ENCODE results near the gene PTPRN2. TPM values are rescaled to one million over a fixed set of nuclear protein-coding genes. Genes with fewer than 3 reads are reported as not detected.
"Not testable (repeated sequence)": the region's sequence is repeated elsewhere in the genome, so short reads cannot be mapped to it uniquely, and the experiment has no call there.

PTPRN2 gene
- total and polyA plus RNA-seq, 2 donors, result 1.7 to 1.9 TPM

DNA sequence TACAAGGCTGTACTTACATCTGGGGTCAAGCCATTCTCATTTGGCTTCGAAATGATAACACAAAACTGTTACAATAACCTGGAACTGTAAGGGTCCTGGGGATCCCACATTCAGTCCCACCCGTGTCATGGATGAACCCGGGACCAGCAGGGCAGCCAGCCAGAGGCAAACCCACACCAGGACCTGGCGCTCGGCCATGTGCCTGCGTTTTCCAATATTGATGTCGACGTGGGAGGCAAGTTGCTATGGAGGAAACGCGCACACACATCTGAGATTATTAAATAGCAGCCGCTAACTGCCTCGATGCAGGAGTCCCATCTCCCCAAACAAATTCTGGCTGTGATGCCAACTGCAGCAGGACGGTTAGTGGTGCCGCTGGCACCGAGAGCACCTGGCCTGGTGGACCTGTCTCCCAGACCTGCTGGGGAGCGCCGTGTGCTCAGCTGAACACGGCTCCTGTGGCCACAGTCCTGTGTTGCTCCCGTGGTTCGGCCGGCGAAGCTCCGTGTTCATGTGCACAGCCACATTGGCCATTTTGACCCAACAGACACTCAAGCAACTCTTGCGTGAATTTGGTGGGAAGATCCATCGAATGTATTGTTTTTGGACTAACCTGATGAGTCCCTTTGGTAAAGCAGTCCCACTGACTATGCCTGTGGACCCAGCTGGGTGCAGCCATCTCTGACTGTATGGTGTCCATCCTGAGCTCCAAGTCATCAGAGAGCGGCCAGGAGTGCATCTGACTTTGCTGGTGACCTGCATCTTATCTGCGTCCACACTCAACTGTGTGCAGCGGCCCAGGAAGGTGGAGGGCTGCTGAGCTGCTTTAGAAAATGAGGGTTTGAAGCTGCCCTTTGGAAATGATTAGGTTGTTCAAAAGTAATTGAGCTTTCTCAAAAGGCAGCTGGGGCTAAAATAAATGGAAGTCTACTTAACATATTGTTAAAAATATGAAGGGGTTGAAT lies 852.7 kb downstream of the PTPRN2 start:
- peaks cover 0 to 29% of the 10 kb centered on the region in 2 donors for H3K27me3 ChIP-seq (ENCODE audit: control insufficient read depth in 2 of 2, insufficient read depth in 1 of 2, low read length in 1 of 2)
- H3K4me3 ChIP-seq (ENCODE audit: low read length in 2 of 2), result no peak overlapping the region
- no peak overlapping the region for H3K27ac ChIP-seq (ENCODE audit: low read depth in 1 of 2, low read length in 1 of 2)
- no peaks in the 10 kb centered on the region for H3K9me3 ChIP-seq (ENCODE audit: control insufficient read depth in 2 of 2, insufficient read depth in 1 of 2, low read length in 1 of 2)
- no peaks in the 10 kb centered on the region for H3K36me3 ChIP-seq (ENCODE audit: control insufficient read depth in 2 of 2, insufficient read depth in 2 of 2, low read length in 1 of 2)
- DNase-seq (ENCODE audit: low read depth in 6 of 9, low spot score in 9 of 9), result no peak
- WGBS, result 95% methylated on average over 28 of the region's 28 CpGs
- H3K4me1 ChIP-seq (ENCODE audit: control insufficient read depth in 2 of 2, insufficient read depth in 2 of 2, low read length in 2 of 2), result no peaks in the 10 kb centered on the region

GRCh38 chr7:157733760-157734395 lies 853.7 kb downstream of the PTPRN2 start:
- H3K9me3 ChIP-seq (ENCODE audit: control insufficient read depth in 2 of 2, insufficient read depth in 1 of 2, low read length in 1 of 2); H3K4me3 ChIP-seq (ENCODE audit: low read length in 2 of 2); H3K4me1 ChIP-seq (ENCODE audit: control insufficient read depth in 2 of 2, insufficient read depth in 2 of 2, low read length in 2 of 2); H3K36me3 ChIP-seq (ENCODE audit: control insufficient read depth in 2 of 2, insufficient read depth in 2 of 2, low read length in 1 of 2); DNase-seq (ENCODE audit: low read depth in 6 of 9, low spot score in 9 of 9); H3K27ac ChIP-seq (ENCODE audit: low read depth in 1 of 2, low read length in 1 of 2): not testable (repeated sequence)
- H3K27me3 ChIP-seq (ENCODE audit: control insufficient read depth in 2 of 2, insufficient read depth in 1 of 2, low read length in 1 of 2), result peaks cover 0 to 26% of the 10 kb centered on the region in 2 donors
- 98% methylated on average over 33 of the region's 33 CpGs for WGBS

GRCh38 chr7:157731126-157731525 lies 856.5 kb downstream of the PTPRN2 start:
- 79% methylated on average over 13 of the region's 13 CpGs for WGBS
- Histone ChIP-seq H3K27ac (ENCODE audit: low read depth in 1 of 2, low read length in 1 of 2) (no peak overlapping the region), H3K4me3 (ENCODE audit: low read length in 2 of 2) (no peak overlapping the region), H3K27me3 (ENCODE audit: control insufficient read depth in 2 of 2, insufficient read depth in 1 of 2, low read length in 1 of 2) (peaks cover 0 to 17% of the 10 kb centered on the region in 2 donors), H3K4me1 (ENCODE audit: control insufficient read depth in 2 of 2, insufficient read depth in 2 of 2, low read length in 2 of 2) (no peaks in the 10 kb centered on the region), H3K36me3 (ENCODE audit: control insufficient read depth in 2 of 2, insufficient read depth in 2 of 2, low read length in 1 of 2) (no peaks in the 10 kb centered on the region), H3K9me3 (ENCODE audit: control insufficient read depth in 2 of 2, insufficient read depth in 1 of 2, low read length in 1 of 2) (no peaks in the 10 kb centered on the region)
- DNase-seq (ENCODE audit: low read depth in 6 of 9, low spot score in 9 of 9), result no peak

DNA sequence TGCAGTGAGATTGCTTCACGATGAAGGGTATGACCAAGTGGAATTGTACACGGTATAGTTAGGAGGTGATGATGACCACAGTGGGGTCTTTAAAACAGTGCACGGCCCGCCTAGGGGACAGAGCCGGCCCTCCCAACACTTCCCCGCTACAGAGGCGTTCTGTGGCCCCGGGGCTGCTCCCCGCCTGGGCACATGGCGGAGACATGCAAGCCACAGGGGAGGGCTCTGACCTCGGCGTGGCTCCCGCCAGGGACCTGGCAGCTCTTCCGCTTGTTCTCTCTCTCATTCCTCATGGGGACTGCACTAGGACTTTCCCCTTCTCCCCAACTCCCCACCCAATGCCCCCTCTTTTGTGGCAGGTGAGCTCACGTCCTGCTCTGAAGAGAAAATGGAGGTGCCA lies 857.0 kb downstream of the PTPRN2 start:
- H3K4me3 ChIP-seq (ENCODE audit: low read length in 2 of 2), result no peak overlapping the region
- 85% methylated on average over 15 of the region's 15 CpGs for WGBS
- peaks cover 0 to 15% of the 10 kb centered on the region in 2 donors for H3K27me3 ChIP-seq (ENCODE audit: control insufficient read depth in 2 of 2, insufficient read depth in 1 of 2, low read length in 1 of 2)
- no peak overlapping the region for H3K27ac ChIP-seq (ENCODE audit: low read depth in 1 of 2, low read length in 1 of 2)
- no peaks in the 10 kb centered on the region for H3K9me3 ChIP-seq (ENCODE audit: control insufficient read depth in 2 of 2, insufficient read depth in 1 of 2, low read length in 1 of 2)
- no peaks in the 10 kb centered on the region for H3K36me3 ChIP-seq (ENCODE audit: control insufficient read depth in 2 of 2, insufficient read depth in 2 of 2, low read length in 1 of 2)
- no peaks in the 10 kb centered on the region for H3K4me1 ChIP-seq (ENCODE audit: control insufficient read depth in 2 of 2, insufficient read depth in 2 of 2, low read length in 2 of 2)
- DNase-seq (ENCODE audit: low read depth in 6 of 9, low spot score in 9 of 9), result no peak

DNA sequence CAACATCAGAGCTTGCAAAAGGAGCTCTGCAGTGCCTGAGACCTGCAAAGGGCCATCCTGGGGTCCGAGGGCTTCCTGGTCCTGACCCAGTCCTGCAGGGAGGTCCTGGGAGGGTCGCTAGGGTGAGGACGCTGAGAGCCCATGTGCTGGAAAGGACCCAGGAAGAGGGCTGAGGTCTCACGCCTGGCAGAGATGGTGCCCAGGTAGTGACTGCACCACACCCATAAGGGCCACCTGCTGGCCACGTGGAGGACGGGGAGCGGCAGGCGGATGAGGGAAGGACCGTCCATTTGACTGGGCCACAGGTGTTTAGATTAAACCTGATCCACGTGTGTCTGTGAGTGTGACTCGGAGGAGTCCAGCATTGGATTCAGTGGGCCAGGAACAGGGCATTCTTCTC lies 858.1 kb downstream of the PTPRN2 start:
- Histone ChIP-seq H3K9me3 (ENCODE audit: control insufficient read depth in 2 of 2, insufficient read depth in 1 of 2, low read length in 1 of 2) (no peaks in the 10 kb centered on the region), H3K36me3 (ENCODE audit: control insufficient read depth in 2 of 2, insufficient read depth in 2 of 2, low read length in 1 of 2) (no peaks in the 10 kb centered on the region), H3K27ac (ENCODE audit: low read depth in 1 of 2, low read length in 1 of 2) (no peak overlapping the region), H3K27me3 (ENCODE audit: control insufficient read depth in 2 of 2, insufficient read depth in 1 of 2, low read length in 1 of 2) (peaks cover 0 to 17% of the 10 kb centered on the region in 2 donors), H3K4me1 (ENCODE audit: control insufficient read depth in 2 of 2, insufficient read depth in 2 of 2, low read length in 2 of 2) (no peaks in the 10 kb centered on the region), H3K4me3 (ENCODE audit: low read length in 2 of 2) (no peak overlapping the region)
- 79% methylated on average over 11 of the region's 11 CpGs for WGBS
- no peak for DNase-seq (ENCODE audit: low read depth in 6 of 9, low spot score in 9 of 9)

- Histone ChIP-seq H3K4me3 (ENCODE audit: low read length in 2 of 2) (no peak overlapping the region), H3K27ac (ENCODE audit: low read depth in 1 of 2, low read length in 1 of 2) (no peak overlapping the region), H3K4me1 (ENCODE audit: control insufficient read depth in 2 of 2, insufficient read depth in 2 of 2, low read length in 2 of 2) (no peaks in the 10 kb centered on the region), H3K9me3 (ENCODE audit: control insufficient read depth in 2 of 2, insufficient read depth in 1 of 2, low read length in 1 of 2) (no peaks in the 10 kb centered on the region), H3K36me3 (ENCODE audit: control insufficient read depth in 2 of 2, insufficient read depth in 2 of 2, low read length in 1 of 2) (no peaks in the 10 kb centered on the region), H3K27me3 (ENCODE audit: control insufficient read depth in 2 of 2, insufficient read depth in 1 of 2, low read length in 1 of 2) (peaks cover 0 to 23% of the 10 kb centered on the region in 2 donors)
- WGBS, result 89% methylated on average over 21 of the region's 21 CpGs
- no peak for DNase-seq (ENCODE audit: low read depth in 6 of 9, low spot score in 9 of 9)
These were observed 859.5 kb downstream of the PTPRN2 start for GRCh38 chr7:157727964-157728615.

GRCh38 chr7:157726764-157727163 lies 860.9 kb downstream of the PTPRN2 start:
- 92% methylated on average over 9 of the region's 9 CpGs for WGBS
- Histone ChIP-seq H3K4me3 (ENCODE audit: low read length in 2 of 2) (no peak overlapping the region), H3K4me1 (ENCODE audit: control insufficient read depth in 2 of 2, insufficient read depth in 2 of 2, low read length in 2 of 2) (no peaks in the 10 kb centered on the region), H3K27me3 (ENCODE audit: control insufficient read depth in 2 of 2, insufficient read depth in 1 of 2, low read length in 1 of 2) (peaks cover 0 to 23% of the 10 kb centered on the region in 2 donors), H3K36me3 (ENCODE audit: control insufficient read depth in 2 of 2, insufficient read depth in 2 of 2, low read length in 1 of 2) (no peaks in the 10 kb centered on the region), H3K9me3 (ENCODE audit: control insufficient read depth in 2 of 2, insufficient read depth in 1 of 2, low read length in 1 of 2) (no peaks in the 10 kb centered on the region), H3K27ac (ENCODE audit: low read depth in 1 of 2, low read length in 1 of 2) (no peak overlapping the region)
- no peak for DNase-seq (ENCODE audit: low read depth in 6 of 9, low spot score in 9 of 9)

DNA sequence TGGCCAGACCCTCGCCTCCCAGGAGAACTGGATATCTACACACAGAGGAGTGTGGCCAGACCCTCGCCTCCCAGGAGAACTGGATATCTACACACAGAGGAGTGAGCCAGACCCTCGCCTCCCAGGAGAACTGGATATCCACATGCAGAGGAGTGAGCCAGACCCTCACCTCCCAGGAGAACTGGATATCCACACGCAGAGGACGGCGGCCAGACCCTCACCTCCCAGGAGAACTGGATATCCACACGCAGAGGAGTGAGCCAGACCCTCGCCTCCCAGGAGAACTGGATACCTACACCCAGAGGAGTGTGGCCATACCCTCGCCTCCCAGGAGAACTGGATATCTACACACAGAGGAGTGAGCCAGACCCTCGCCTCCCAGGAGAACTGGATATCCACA lies 862.3 kb downstream of the PTPRN2 start:
- H3K4me1 ChIP-seq (ENCODE audit: control insufficient read depth in 2 of 2, insufficient read depth in 2 of 2, low read length in 2 of 2); H3K9me3 ChIP-seq (ENCODE audit: control insufficient read depth in 2 of 2, insufficient read depth in 1 of 2, low read length in 1 of 2); H3K4me3 ChIP-seq (ENCODE audit: low read length in 2 of 2); H3K36me3 ChIP-seq (ENCODE audit: control insufficient read depth in 2 of 2, insufficient read depth in 2 of 2, low read length in 1 of 2); DNase-seq (ENCODE audit: low read depth in 6 of 9, low spot score in 9 of 9); H3K27ac ChIP-seq (ENCODE audit: low read depth in 1 of 2, low read length in 1 of 2): not testable (repeated sequence)
- WGBS, result 81% methylated on average over 10 of the region's 10 CpGs
- peaks cover 0 to 21% of the 10 kb centered on the region in 2 donors for H3K27me3 ChIP-seq (ENCODE audit: control insufficient read depth in 2 of 2, insufficient read depth in 1 of 2, low read length in 1 of 2)

DNA sequence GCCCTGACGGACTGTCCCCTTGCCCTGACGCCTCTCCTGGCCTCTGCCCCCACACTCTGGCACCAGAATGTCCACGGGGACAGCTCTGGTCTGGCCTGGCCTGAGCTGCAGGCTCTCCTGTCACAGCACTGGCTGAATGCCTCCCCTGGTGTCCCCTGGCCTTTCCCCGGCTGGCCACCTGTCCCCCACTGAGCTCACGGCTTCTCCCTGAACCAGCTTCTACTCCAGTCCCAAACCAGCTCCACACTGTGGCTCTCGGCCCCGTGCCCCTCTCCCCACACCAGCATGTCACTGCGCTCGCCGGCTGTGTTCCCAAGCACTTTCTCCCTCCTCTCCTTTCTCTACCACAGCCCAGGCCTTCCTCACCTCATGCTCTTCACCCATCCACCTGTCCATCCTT lies 864.4 kb downstream of the PTPRN2 start:
- DNase-seq (ENCODE audit: low read depth in 6 of 9, low spot score in 9 of 9), result no peak
- Histone ChIP-seq H3K27me3 (ENCODE audit: control insufficient read depth in 2 of 2, insufficient read depth in 1 of 2, low read length in 1 of 2) (peaks cover 0 to 14% of the 10 kb centered on the region in 2 donors), H3K9me3 (ENCODE audit: control insufficient read depth in 2 of 2, insufficient read depth in 1 of 2, low read length in 1 of 2) (no peaks in the 10 kb centered on the region), H3K36me3 (ENCODE audit: control insufficient read depth in 2 of 2, insufficient read depth in 2 of 2, low read length in 1 of 2) (no peaks in the 10 kb centered on the region), H3K27ac (ENCODE audit: low read depth in 1 of 2, low read length in 1 of 2) (no peak overlapping the region), H3K4me3 (ENCODE audit: low read length in 2 of 2) (no peak overlapping the region), H3K4me1 (ENCODE audit: control insufficient read depth in 2 of 2, insufficient read depth in 2 of 2, low read length in 2 of 2) (no peaks in the 10 kb centered on the region)
- 81% methylated on average over 10 of the region's 10 CpGs for WGBS

All from thymus (tissue), 11 donors.